GM23248 (cell line): Measurements from ENCODE around the gene POU3F3.

Experiments used
- EZH2 ChIP-seq: fragments of 200-600 bp; sonication (generic); IDR thresholded peaks from 2 replicates; pipeline ENCODE4 v1.6.1; 2018; ENCODE audit warnings: antibody characterized with exemption, mild to moderate bottlenecking; ENCODE audit not compliant: insufficient read depth, poor library complexity, severe bottlenecking
- EZH2phosphoT487 ChIP-seq: fragments of 200-600 bp; sonication (generic); IDR thresholded peaks from 2 replicates; pipeline ENCODE4 v1.6.1; 2018; ENCODE audit warnings: antibody characterized with exemption, moderate library complexity, mild to moderate bottlenecking, low read depth; ENCODE audit not compliant: insufficient read depth

DNA sequence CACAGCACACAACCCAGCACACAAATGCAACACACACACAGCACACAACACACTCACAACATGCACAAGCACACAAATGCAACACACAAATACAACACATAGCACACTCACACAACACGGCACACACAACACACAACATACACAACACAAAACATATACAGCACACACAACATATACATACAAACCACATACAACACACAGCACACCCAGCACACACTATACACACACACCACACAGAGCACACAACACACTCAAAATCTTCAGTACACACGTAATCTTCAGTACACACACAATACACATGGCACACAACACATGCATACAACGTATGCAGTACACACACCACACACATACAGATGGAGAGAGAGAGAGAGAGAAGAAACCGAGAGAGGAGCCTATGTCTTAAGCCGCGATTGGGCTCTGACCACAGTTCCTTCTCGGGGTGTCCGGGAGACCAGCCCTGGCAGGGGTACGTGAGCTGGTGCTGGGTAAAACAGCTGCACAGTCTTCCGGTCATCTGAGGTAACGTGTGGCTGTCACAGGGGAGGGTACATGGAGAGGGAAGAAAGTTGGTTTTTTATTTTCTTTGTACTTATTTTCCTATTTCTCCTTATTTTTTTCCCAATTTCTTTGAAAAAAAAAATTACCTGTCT, 25.1 kb downstream of the POU3F3 start:
- TF ChIP-seq EZH2 (no peak), EZH2phosphoT487 (no peak)
